ENCODE measurements around the gene VRK3.
"Not testable (repeated sequence)": the region's sequence is repeated elsewhere in the genome, so short reads cannot be mapped to it uniquely, and the experiment has no call there.

VRK3 gene

GRCh38 chr19:49985871-49986270, 39.3 kb downstream of the VRK3 start:
- DNase-seq, result no peak

GRCh38 chr19:49984491-49984890, 40.7 kb downstream of the VRK3 start:
- DNase-seq, result no peak

GRCh38 chr19:49983645-49984229, 41.4 kb downstream of the VRK3 start:
- peak; percentile 79 for DNase-seq

GRCh38 chr19:49981603-49982593, 43.3 kb downstream of the VRK3 start:
- DNase-seq, result no peak

GRCh38 chr19:49978324-49978723, 46.8 kb downstream of the VRK3 start:
- no peak for DNase-seq

GRCh38 chr19:49977881-49978280, 47.3 kb downstream of the VRK3 start:
- DNase-seq, result no peak

GRCh38 chr19:49977076-49977475, 48.1 kb downstream of the VRK3 start:
- DNase-seq, result no peak

GRCh38 chr19:49976496-49976895, 48.7 kb downstream of the VRK3 start:
- DNase-seq, result no peak

GRCh38 chr19:49975051-49975450, 50.1 kb downstream of the VRK3 start:
- DNase-seq, result no peak

GRCh38 chr19:49973987-49974386, 51.2 kb downstream of the VRK3 start:
- DNase-seq, result no peak

- no peak for DNase-seq
Observed at GRCh38 chr19:49972841-49973240, 52.3 kb downstream of the VRK3 start.

- no peak for DNase-seq
Observed at GRCh38 chr19:49971991-49972411, 53.2 kb downstream of the VRK3 start.

- DNase-seq, result not testable (repeated sequence)
Observed at GRCh38 chr19:49969355-49969754, 55.8 kb downstream of the VRK3 start.

- DNase-seq, result no peak
Observed at GRCh38 chr19:49968279-49968922, 56.8 kb downstream of the VRK3 start.

GRCh38 chr19:49960980-49961379, 64.2 kb downstream of the VRK3 start, which contains the start of gene SIGLEC11:
SIGLEC11 (minus strand) TSS chr19:49961172; CDS start chr19:49961081, 91 bp downstream.
- DNase-seq, result not testable (repeated sequence)

GRCh38 chr19:49959892-49960291, 65.3 kb downstream of the VRK3 start:
- DNase-seq, result not testable (repeated sequence)

- DNase-seq, result not testable (repeated sequence)
Observed at GRCh38 chr19:49958596-49958995, 66.6 kb downstream of the VRK3 start.

GRCh38 chr19:49958144-49958543, 67.0 kb downstream of the VRK3 start:
- DNase-seq, result not testable (repeated sequence)

- no peak for DNase-seq
Observed at GRCh38 chr19:49957262-49957915, 67.8 kb downstream of the VRK3 start.

GRCh38 chr19:49956115-49956495, 69.1 kb downstream of the VRK3 start:
- no peak for DNase-seq

GRCh38 chr19:49954933-49955332, 70.2 kb downstream of the VRK3 start:
- no peak for DNase-seq

GRCh38 chr19:49954092-49954829, 70.9 kb downstream of the VRK3 start:
- DNase-seq, result no peak
